Sigmoid colon (tissue), 7 donors: ENCODE results near the gene VWA7. TPM values are rescaled to one million over a fixed set of nuclear protein-coding genes. Genes with fewer than 3 reads are reported as not detected.
"Not testable (repeated sequence)": the region's sequence is repeated elsewhere in the genome, so short reads cannot be mapped to it uniquely, and the experiment has no call there.

Source experiments
- DNase-seq: peaks from one replicate; pipeline ENCODE4 v3.0.0-alpha.2; 2019
- H3K27ac ChIP-seq, 4 donors: fragments of 200-600 bp; sonication (generic); one replicate each; pipeline ENCODE4 v1.5.1; 2016 to 2019; ENCODE audit warnings: mild to moderate bottlenecking in 1 of 4
- H3K27me3 ChIP-seq, 3 donors: fragments of 200-600 bp; sonication (generic); one replicate each; pipeline ENCODE4 v1.5.1; 2019; ENCODE audit warnings: mild to moderate bottlenecking in 1 of 3
- H3K36me3 ChIP-seq, 4 donors: fragments of 200-600 bp; sonication (generic); one replicate each; pipeline ENCODE4 v1.5.1; 2016 to 2019
- H3K4me1 ChIP-seq, 4 donors: fragments of 200-600 bp; sonication (generic); one replicate each; pipeline ENCODE4 v1.5.1; 2017 to 2019
- H3K4me3 ChIP-seq, 4 donors: fragments of 200-600 bp; sonication (generic); one replicate each; pipeline ENCODE4 v1.5.1; 2017 to 2019; ENCODE audit warnings: mild to moderate bottlenecking in 2 of 4, moderate library complexity in 1 of 4
- H3K9me3 ChIP-seq, 4 donors: fragments of 200-600 bp in 3 of 4; sonication (generic) in 3 of 4; one replicate each; pipeline versions ENCODE4 v1.5.1 to v1.6.1; 2013 to 2019
- EP300 ChIP-seq, 4 donors: sonication (generic); formaldehyde crosslinking; IDR thresholded peaks; one replicate each; pipeline ENCODE4 v1.6.1; 2017; ENCODE audit warnings: antibody characterized with exemption in 4 of 4
- POLR2A ChIP-seq, 2 donors: fragments of 450-650 bp; IDR thresholded peaks; one replicate each; pipeline ENCODE4 v1.6.1; 2016; ENCODE audit warnings: antibody characterized with exemption in 2 of 2, mild to moderate bottlenecking in 2 of 2, moderate library complexity in 2 of 2
- POLR2AphosphoS5 ChIP-seq, 4 donors: sonication (generic); formaldehyde crosslinking; IDR thresholded peaks; one replicate each; pipeline ENCODE4 v1.6.1; 2017; ENCODE audit warnings: antibody characterized with exemption in 4 of 4
- WGBS, 2 donors: extraction: QIAGEN DNeasy Blood & Tissue Kit; methylation state at CpG; one replicate each; pipeline ENCODE4 v1.1.7; 2013; 5-methylcytosine and 5-hydroxymethylcytosine counted together
- intact Hi-C: fragments of 100-400 bp; cut with DNase I; formaldehyde crosslinking; loops from one replicate; pipeline ENCODE4 v1.15.1; 2023
- polyA plus RNA-seq, 3 donors: library from polyadenylated mRNA; stranded (reverse); fragments of 200-250 nt; gene quantifications; one replicate each; pipeline ENCODE4 v1.2.3, GENCODE V29; 2013
- total RNA-seq, 4 donors: library from RNA; depleted of rRNA; stranded (reverse); fragments of >200 nt; gene quantifications; one replicate each; pipeline ENCODE4 v1.1.0, GENCODE V29; 2016
- TF ChIP-seq, protein P1 (sequence below), 4 experiments: fragments of 450-650 bp in 3 of 4; fragments of 200-600 bp in 1 of 4; IDR thresholded peaks; one replicate each; pipeline ENCODE4 v1.5.1; 2016 to 2019; ENCODE audit warnings: antibody characterized with exemption in 4 of 4, mild to moderate bottlenecking in 3 of 4, moderate library complexity in 2 of 4
- donor health status: healthy with polysubstance abuse.
- donor health status: Bipolar disorder and iron deficiency.
- donor health status: healthy.

Gene VWA7
- total and polyA plus RNA-seq, 7 donors, result 0.14 to 6.0 (median 3.2) TPM; not detected in 1

DNA sequence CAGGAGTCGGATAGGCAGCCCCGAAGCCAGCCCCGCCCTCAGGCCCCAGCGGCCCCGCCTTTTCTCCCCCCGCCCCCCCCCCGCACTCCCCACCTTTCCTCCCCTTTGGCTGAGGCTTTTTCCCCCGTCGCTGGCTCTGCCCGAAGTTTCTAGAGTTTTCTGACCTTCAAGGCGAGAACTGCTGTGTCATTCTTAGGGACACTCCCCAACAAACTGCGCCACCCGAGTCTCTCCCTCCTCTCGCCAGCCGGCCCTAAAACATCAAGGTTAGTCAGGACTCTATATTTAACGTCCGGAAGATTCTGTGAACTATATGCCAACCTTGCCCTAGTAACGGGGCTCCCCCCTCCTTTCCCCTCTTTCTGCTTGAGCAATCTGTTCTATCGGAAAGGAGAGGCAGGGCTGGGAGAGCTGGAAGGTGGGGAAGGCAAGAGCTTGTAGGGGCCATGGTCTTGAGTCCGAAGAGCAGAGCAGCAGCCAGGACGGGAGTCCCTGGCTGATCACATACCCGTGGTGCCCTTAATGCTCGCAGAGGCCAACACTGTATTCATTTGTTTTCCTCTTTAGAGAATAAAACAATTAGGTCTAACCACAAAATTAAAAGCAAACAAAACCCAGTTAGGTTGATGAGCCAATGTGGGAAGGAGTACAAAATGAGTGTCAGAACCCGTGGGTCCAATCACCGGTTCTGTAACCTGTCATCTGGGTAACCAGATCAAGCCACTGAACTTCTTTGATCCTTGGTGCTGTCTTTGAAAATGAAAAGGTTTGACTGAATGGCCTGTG is 45.1 kb upstream of the VWA7 start:
- H3K36me3 ChIP-seq, result no peaks in the 10 kb centered on the region
- TF ChIP-seq POLR2AphosphoS5 (IDR thresholded peaks at IDR 0.05) (peak; percentile 88 to 97 (median 94)), EP300 (IDR thresholded peaks at IDR 0.05) (peak in 1 of 4 donors; percentile 28), POLR2A (IDR thresholded peaks at IDR 0.05) (peak; percentile 74 to 76)
- TF ChIP-seq, protein P1, sequence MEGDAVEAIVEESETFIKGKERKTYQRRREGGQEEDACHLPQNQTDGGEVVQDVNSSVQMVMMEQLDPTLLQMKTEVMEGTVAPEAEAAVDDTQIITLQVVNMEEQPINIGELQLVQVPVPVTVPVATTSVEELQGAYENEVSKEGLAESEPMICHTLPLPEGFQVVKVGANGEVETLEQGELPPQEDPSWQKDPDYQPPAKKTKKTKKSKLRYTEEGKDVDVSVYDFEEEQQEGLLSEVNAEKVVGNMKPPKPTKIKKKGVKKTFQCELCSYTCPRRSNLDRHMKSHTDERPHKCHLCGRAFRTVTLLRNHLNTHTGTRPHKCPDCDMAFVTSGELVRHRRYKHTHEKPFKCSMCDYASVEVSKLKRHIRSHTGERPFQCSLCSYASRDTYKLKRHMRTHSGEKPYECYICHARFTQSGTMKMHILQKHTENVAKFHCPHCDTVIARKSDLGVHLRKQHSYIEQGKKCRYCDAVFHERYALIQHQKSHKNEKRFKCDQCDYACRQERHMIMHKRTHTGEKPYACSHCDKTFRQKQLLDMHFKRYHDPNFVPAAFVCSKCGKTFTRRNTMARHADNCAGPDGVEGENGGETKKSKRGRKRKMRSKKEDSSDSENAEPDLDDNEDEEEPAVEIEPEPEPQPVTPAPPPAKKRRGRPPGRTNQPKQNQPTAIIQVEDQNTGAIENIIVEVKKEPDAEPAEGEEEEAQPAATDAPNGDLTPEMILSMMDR (IDR thresholded peaks at IDR 0.05), result no peak
- peaks cover 0 to 72% (median 69%) of the 10 kb centered on the region in 4 donors for H3K4me1 ChIP-seq
- peak overlapping the region; percentile 93 to 98 (median 95) for H3K27ac ChIP-seq
- intact Hi-C loops, result loop anchor here (1.0 to 10.0 kb wide), 3 partner anchors 16 to 1207 kb away; partner anchors contain the start of genes AGPAT1, LSM2, MRPS18B and PPP1R10
- 1 to 2% methylated on average over 25 of the region's 25 CpGs for WGBS, 2 donors
- H3K4me3 ChIP-seq, result peak overlapping the region; percentile 45 to 61 (median 50)
- H3K9me3 ChIP-seq, result no peaks in the 10 kb centered on the region
- H3K27me3 ChIP-seq, result no peaks in the 10 kb centered on the region
- peak; percentile 97 for DNase-seq

DNA sequence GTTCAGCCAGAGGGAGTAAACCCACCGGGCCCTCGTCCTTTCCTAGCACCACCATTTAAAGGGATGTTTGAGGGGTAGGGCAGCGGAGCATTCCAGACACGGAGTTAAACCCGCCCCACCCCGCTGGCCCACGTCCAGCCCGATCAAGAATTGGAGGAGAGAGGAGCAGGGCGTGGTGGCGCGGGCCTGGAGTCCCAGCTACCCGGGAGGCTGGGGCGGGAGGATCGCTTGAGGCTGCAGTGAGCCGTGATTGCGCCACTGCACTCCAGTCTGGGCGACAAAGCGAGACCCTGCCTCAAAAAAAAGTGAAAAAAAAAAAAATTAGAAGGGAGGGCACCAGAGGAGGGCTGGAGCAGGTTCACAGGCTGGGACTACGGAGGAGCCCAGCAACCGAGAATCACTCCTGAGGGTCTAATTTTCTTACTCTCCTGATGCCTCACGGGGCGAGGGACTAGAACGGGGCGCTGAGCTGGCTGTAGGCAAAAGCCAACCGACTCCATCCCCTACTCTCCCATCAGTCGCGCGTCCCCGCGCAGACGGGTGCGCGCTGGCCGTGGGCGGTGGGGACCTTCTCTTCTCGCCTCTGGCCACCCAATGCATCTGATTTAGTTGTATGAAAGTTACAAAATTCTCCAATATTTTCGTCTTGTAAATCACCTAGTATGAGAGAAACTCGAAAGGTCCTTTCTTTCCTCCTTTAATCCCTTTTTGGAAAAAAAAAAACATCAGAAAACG is 44.3 kb upstream of the VWA7 start:
- peak; percentile 2 to 24 for TF ChIP-seq POLR2A (IDR thresholded peaks at IDR 0.05)
- TF ChIP-seq EP300 (IDR thresholded peaks at IDR 0.05), result no peak
- TF ChIP-seq POLR2AphosphoS5 (IDR thresholded peaks at IDR 0.05), result peak in 2 of 4 donors; percentile 5 to 21
- H3K27me3 ChIP-seq, result no peaks in the 10 kb centered on the region
- DNase-seq, result peak; percentile 89
- peak overlapping the region; percentile 45 to 61 (median 50) for H3K4me3 ChIP-seq
- intact Hi-C loops, result loop anchor here (1.0 to 10.0 kb wide), 3 partner anchors 15 to 1207 kb away; partner anchors contain the start of genes AGPAT1, LSM2, MRPS18B and PPP1R10
- 2 to 6% methylated on average over 39 of the region's 39 CpGs for WGBS, 2 donors
- no peaks in the 10 kb centered on the region for H3K36me3 ChIP-seq
- peak overlapping the region; percentile 93 to 98 (median 95) for H3K27ac ChIP-seq
- no peaks in the 10 kb centered on the region for H3K9me3 ChIP-seq
- peaks cover 0 to 69% (median 66%) of the 10 kb centered on the region in 4 donors for H3K4me1 ChIP-seq

DNA sequence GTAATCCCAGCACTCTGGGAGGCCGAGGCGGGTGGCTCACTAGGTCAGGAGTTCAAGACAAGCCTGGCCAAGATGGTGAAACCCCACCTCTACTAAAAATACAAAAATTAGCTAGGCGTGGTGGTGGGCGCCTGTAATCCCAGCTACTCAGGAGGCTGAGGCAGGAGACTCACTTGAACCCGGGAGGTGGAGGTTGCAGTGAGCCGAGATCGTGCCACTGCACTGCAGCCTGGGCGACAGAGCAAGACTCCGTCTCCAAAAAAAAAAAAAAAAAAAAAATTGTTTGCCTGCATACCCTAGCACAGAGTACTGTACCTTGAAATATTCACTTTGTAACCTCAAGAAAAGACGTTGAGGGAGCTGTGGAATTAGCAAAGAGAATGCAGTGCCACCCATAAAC is 43.3 kb upstream of the VWA7 start:
- Histone ChIP-seq H3K27ac (peak overlapping the region; percentile 93 to 98 (median 95)), H3K4me1 (peaks cover 0 to 59% (median 58%) of the 10 kb centered on the region in 4 donors)
- H3K9me3 ChIP-seq, H3K4me3 ChIP-seq, DNase-seq, H3K27me3 ChIP-seq, H3K36me3 ChIP-seq: not testable (repeated sequence)
- intact Hi-C loops, result loop anchor here (10.0 kb wide), 2 partner anchors 354 to 1206 kb away; partner anchors contain the start of genes AGPAT1, MRPS18B, PPP1R10 and RNF5
- 68 to 89% methylated on average over 10 of the region's 10 CpGs for WGBS, 2 donors

DNA sequence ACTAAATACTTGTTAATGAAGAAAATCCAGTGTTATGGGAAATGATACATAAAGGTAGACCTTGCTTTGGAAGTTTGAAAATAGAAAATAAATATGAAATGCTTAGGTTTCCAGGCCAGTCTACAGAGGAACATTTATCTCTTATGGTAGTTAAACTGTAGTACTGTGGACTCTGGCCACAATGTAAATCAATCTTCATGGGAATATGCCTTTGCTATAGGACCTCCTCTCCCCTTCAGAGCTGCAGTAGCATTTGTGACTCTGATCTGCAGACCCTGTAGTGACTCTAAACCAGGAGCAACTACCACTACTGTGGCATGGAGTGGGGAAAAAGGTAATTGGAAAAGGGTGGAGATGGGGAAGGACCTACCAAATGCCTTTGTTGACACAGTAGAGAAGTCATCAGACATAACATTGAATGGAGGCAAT is 42.8 kb upstream of the VWA7 start:
- intact Hi-C loops, result loop anchor here (10.0 kb wide), 2 partner anchors 355 to 1205 kb away; partner anchors contain the start of genes AGPAT1, MRPS18B, PPP1R10 and RNF5
- Histone ChIP-seq H3K27ac (peak overlapping the region; percentile 93 to 98 (median 95)), H3K4me3 (no peak overlapping the region), H3K4me1 (peaks cover 0 to 59% (median 58%) of the 10 kb centered on the region in 4 donors), H3K9me3 (no peaks in the 10 kb centered on the region), H3K27me3 (no peaks in the 10 kb centered on the region), H3K36me3 (no peaks in the 10 kb centered on the region)
- no peak for DNase-seq
- TF ChIP-seq POLR2A (IDR thresholded peaks at IDR 0.05) (peak in 1 of 2 donors; percentile 11), EP300 (IDR thresholded peaks at IDR 0.05) (no peak), POLR2AphosphoS5 (IDR thresholded peaks at IDR 0.05) (no peak)

DNA sequence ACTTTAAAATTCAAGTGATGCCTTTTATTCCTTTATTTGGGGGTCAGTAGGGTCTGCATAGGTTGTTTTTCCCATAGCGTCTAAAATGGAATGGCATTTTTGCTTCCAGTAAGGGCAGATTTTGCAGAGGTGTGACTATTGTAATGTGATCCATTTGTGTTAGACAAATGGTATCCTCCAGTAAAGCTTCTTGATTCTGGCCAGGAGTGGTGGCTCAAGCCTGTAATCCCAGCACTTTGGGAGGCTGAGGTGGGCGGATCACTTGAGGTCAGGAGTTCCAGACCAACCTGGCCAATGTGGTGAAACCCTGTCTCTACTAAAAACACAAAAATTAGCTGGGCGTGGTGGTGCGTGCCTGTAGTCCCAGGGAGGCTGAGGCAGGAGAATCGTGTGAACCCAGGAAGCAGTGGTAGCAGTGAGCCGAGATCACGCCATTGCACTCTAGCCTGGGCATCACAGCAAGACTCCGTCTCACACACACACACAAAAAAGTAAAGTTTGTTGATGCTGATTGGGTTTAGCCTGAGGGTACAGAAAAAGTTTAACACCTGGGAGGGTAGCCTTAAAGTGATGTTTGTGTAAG is 40.9 kb upstream of the VWA7 start:
- H3K9me3 ChIP-seq, DNase-seq, H3K36me3 ChIP-seq, H3K27me3 ChIP-seq, intact Hi-C loops: not testable (repeated sequence)
- Histone ChIP-seq H3K4me1 (peaks cover 0 to 62% (median 56%) of the 10 kb centered on the region in 4 donors), H3K4me3 (peak overlapping the region; percentile 22 to 53 (median 46)), H3K27ac (peak overlapping the region; percentile 93 to 98 (median 95))
- 61 to 70% methylated on average over 8 of the region's 8 CpGs for WGBS, 2 donors

DNA sequence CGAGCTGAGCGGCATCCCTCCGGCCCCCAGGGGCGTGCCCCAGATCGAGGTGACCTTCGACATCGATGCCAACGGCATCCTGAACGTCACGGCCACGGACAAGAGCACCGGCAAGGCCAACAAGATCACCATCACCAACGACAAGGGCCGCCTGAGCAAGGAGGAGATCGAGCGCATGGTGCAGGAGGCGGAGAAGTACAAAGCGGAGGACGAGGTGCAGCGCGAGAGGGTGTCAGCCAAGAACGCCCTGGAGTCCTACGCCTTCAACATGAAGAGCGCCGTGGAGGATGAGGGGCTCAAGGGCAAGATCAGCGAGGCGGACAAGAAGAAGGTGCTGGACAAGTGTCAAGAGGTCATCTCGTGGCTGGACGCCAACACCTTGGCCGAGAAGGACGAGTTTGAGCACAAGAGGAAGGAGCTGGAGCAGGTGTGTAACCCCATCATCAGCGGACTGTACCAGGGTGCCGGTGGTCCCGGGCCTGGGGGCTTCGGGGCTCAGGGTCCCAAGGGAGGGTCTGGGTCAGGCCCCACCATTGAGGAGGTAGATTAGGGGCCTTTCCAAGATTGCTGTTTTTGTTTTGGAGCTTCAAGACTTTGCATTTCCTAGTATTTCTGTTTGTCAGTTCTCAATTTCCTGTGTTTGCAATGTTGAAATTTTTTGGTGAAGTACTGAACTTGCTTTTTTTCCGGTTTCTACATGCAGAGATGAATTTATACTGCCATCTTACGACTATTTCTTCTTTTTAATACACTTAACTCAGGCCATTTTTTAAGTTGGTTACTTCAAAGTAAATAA is 40.2 kb upstream of the VWA7 start:
- 43 to 56% methylated on average over 15 to 16 of the region's 37 CpGs for WGBS, 2 donors
- peak overlapping the region; percentile 22 to 53 (median 46) for H3K4me3 ChIP-seq
- DNase-seq, H3K9me3 ChIP-seq, H3K36me3 ChIP-seq, intact Hi-C loops, H3K27me3 ChIP-seq: not testable (repeated sequence)
- peaks cover 0 to 55% (median 52%) of the 10 kb centered on the region in 4 donors for H3K4me1 ChIP-seq
- peak in 1 of 4 donors; percentile 29 for TF ChIP-seq POLR2AphosphoS5 (IDR thresholded peaks at IDR 0.05)
- peak overlapping the region; percentile 93 to 98 (median 95) for H3K27ac ChIP-seq
